NCI-H2196 (cell line): ENCODE measurements around the gene LCE1A.

Experiments used
- DNase-seq: peaks from one replicate; lab custom pipeline; 2025; ENCODE audit not compliant: unreplicated experiment; lab: John Stamatoyannopoulos, UW

LCE1A gene

GRCh38 chr1:152869808-152870419, 42.6 kb downstream of the LCE1A start:
- peak; percentile 72 for DNase-seq

- DNase-seq, result no peak
Measured at GRCh38 chr1:152870831-152871730, 43.8 kb downstream of the LCE1A start.

GRCh38 chr1:152871731-152872126, 44.5 kb downstream of the LCE1A start:
- DNase-seq, result no peak

- no peak for DNase-seq
Measured at GRCh38 chr1:152873495-152873894, 46.2 kb downstream of the LCE1A start.

- no peak for DNase-seq
Measured at GRCh38 chr1:152876827-152877226, 49.6 kb downstream of the LCE1A start.
